ENCODE measurements around the gene PPP4R3A. TPM values are rescaled to one million over a fixed set of nuclear protein-coding genes. Genes with fewer than 3 reads are reported as not detected.

The PPP4R3A gene
- total RNA-seq, 1 donor from 2014 or later: 89.7 TPM

GRCh38 chr14:91523972-91524371, 13.9 kb upstream of the PPP4R3A start:
- TF ChIP-seq, protein P1, sequence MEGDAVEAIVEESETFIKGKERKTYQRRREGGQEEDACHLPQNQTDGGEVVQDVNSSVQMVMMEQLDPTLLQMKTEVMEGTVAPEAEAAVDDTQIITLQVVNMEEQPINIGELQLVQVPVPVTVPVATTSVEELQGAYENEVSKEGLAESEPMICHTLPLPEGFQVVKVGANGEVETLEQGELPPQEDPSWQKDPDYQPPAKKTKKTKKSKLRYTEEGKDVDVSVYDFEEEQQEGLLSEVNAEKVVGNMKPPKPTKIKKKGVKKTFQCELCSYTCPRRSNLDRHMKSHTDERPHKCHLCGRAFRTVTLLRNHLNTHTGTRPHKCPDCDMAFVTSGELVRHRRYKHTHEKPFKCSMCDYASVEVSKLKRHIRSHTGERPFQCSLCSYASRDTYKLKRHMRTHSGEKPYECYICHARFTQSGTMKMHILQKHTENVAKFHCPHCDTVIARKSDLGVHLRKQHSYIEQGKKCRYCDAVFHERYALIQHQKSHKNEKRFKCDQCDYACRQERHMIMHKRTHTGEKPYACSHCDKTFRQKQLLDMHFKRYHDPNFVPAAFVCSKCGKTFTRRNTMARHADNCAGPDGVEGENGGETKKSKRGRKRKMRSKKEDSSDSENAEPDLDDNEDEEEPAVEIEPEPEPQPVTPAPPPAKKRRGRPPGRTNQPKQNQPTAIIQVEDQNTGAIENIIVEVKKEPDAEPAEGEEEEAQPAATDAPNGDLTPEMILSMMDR (IDR thresholded peaks at IDR 0.05; ENCODE audit: unreplicated experiment): no peak
- H3K27ac Mint-ChIP-seq (ENCODE audit: unreplicated experiment): no peak overlapping the region
- no peak for DNase-seq (ENCODE audit: low spot score)
- no peaks in the 10 kb centered on the region for H3K9me3 Mint-ChIP-seq (ENCODE audit: unreplicated experiment)
- H3K36me3 Mint-ChIP-seq (ENCODE audit: low read depth, unreplicated experiment): no peaks in the 10 kb centered on the region
- no peaks in the 10 kb centered on the region for H3K4me1 Mint-ChIP-seq (ENCODE audit: unreplicated experiment)
- no peak overlapping the region for H3K4me3 Mint-ChIP-seq (ENCODE audit: unreplicated experiment)
- H3K27me3 Mint-ChIP-seq (ENCODE audit: unreplicated experiment): peaks cover 1% of the 10 kb centered on the region

GRCh38 chr14:91521061-91521640, 11.0 kb upstream of the PPP4R3A start:
- Mint-ChIP-seq H3K36me3 (ENCODE audit: low read depth, unreplicated experiment) (no peaks in the 10 kb centered on the region), H3K4me1 (ENCODE audit: unreplicated experiment) (no peaks in the 10 kb centered on the region), H3K27me3 (ENCODE audit: unreplicated experiment) (no peaks in the 10 kb centered on the region), H3K4me3 (ENCODE audit: unreplicated experiment) (no peak overlapping the region), H3K9me3 (ENCODE audit: unreplicated experiment) (no peaks in the 10 kb centered on the region), H3K27ac (ENCODE audit: unreplicated experiment) (no peak overlapping the region)
- TF ChIP-seq, protein P1 (IDR thresholded peaks at IDR 0.05; ENCODE audit: unreplicated experiment): no peak
- DNase-seq (ENCODE audit: low spot score): no peak

DNA sequence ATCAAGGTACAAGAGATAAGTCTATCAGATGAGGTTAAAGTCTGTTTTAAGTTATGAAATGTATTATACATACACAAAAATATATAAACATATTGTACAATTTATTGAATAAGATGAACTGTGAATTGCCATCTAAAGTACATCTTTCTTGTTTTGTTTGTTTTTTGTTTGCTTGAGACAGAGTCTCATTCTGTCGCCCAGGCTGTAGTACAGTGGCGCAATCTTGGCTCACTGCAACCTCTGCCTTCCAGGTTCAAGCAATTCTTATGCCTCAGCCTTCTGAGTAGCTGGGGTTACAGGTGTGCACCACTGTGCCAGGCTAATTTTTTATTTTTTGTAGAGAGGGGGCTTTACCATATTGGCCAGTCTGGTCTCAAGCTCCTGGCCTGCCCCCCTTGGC, 10.0 kb upstream of the PPP4R3A start:
- TF ChIP-seq, protein P1 (IDR thresholded peaks at IDR 0.05; ENCODE audit: unreplicated experiment): no peak
- Mint-ChIP-seq H3K9me3 (ENCODE audit: unreplicated experiment) (no peaks in the 10 kb centered on the region), H3K36me3 (ENCODE audit: low read depth, unreplicated experiment) (no peaks in the 10 kb centered on the region), H3K27ac (ENCODE audit: unreplicated experiment) (no peak overlapping the region), H3K27me3 (ENCODE audit: unreplicated experiment) (no peaks in the 10 kb centered on the region), H3K4me1 (ENCODE audit: unreplicated experiment) (no peaks in the 10 kb centered on the region), H3K4me3 (ENCODE audit: unreplicated experiment) (no peak overlapping the region)
- DNase-seq (ENCODE audit: low spot score): no peak

GRCh38 chr14:91519239-91520036, 9.3 kb upstream of the PPP4R3A start:
- Mint-ChIP-seq H3K27ac (ENCODE audit: unreplicated experiment) (no peak overlapping the region), H3K4me1 (ENCODE audit: unreplicated experiment) (no peaks in the 10 kb centered on the region), H3K36me3 (ENCODE audit: low read depth, unreplicated experiment) (no peaks in the 10 kb centered on the region), H3K4me3 (ENCODE audit: unreplicated experiment) (no peak overlapping the region), H3K9me3 (ENCODE audit: unreplicated experiment) (no peaks in the 10 kb centered on the region), H3K27me3 (ENCODE audit: unreplicated experiment) (no peaks in the 10 kb centered on the region)
- TF ChIP-seq, protein P1 (IDR thresholded peaks at IDR 0.05; ENCODE audit: unreplicated experiment): no peak
- DNase-seq (ENCODE audit: low spot score): no peak
